ENCODE data around the gene PLSCR3. TPM values are rescaled to one million over a fixed set of nuclear protein-coding genes. Genes with fewer than 3 reads are reported as not detected.

Gene PLSCR3
- total RNA-seq, 1 donor from 2014 or later: 13.5 TPM

DNA sequence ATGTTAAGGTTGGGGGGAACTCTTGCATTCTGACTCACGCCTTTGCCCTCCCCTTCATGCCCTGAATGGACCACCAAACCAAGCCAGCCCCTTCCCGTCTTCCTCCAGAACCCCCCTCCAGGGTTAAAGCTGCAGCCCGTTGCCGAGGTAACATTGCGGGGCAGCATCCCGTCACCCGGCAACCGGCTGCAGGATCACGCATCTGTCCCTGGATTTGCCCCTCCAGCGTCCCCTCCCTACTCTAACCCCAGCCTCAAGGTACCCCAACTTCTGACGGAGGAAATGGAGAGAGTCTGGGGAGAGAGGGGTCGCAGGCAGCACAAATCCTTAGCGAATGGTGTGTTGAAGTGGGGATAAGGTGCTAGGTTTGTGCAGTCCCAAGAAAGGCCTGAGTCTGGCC, 12.8 kb upstream of the PLSCR3 start:
- no peak for DNase-seq (ENCODE audit: low read depth in 2 of 2)

DNA sequence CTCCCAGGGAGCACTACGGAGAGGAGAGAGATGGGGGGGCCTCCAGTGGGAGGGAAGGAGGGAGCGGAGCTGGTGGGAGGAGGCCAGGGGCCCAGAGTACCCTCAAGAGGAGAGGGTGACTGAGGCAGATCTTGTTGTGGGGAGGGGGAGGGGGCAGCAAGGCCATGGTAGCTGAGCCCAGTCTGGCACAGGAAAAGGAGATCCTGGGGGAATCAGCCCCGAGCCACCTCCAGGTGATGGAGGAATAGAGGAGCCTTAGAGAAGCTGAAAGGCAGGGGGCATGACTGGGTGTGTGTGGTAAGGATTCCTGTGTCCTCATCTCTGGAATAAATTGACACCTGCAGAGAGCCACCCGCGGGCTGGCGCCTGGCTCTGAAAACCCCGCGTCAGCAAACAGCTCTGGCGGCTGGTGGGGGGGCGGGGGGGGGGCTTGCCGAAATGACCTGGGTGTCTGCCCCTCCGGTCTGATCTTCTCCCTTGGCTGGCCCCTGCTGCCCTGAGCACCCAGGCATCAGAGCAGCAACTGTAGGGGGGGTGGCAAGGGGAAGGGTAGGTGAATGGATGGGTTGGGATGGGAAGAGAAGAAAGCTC, 12.0 kb upstream of the PLSCR3 start:
- no peak for DNase-seq (ENCODE audit: low read depth in 2 of 2)

DNA sequence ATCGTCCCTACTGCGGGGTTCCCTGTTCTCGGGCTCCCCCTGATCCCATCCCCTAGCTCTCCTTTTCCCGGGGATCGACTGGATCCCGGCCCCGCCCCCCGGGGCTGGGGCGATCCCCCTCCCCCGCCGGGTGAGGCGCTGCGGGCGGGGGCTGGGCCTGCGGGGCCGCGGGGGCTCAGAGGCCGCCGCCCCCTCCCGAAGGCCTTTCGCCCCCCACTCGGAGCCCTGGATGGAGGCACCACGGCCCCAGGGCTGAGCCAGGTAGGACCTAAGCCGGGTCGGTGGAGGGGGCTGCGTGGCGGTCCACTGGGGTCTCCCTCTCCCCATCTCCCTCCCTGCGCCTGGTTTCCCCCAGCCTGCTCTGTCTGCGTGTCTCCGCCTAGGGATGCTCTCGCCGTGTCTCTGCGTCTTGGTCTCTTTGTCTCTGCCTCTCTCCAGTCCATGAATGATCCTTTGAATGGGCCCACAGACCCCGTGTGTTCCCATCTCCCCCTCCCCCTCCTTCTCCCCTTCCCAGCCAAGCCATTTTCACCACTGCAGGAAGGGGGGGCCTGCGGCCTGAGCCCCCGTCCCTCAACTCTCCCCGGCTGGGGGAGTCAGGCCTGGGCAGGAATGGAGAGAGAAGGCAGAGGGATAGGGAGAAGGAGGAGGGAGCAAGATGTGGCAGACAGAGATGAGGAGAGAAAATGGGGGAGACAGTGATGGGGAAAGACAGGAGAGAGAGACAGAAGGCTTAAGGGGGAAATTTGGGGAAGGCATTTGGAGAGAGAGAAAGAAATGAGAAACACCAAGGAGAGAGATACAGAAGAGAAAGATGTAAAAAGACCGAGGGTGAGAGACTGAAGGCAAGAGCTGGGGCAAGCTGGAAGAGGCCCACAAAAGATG, 11.3 kb upstream of the PLSCR3 start:
- no peak for DNase-seq (ENCODE audit: low read depth in 2 of 2)

DNA sequence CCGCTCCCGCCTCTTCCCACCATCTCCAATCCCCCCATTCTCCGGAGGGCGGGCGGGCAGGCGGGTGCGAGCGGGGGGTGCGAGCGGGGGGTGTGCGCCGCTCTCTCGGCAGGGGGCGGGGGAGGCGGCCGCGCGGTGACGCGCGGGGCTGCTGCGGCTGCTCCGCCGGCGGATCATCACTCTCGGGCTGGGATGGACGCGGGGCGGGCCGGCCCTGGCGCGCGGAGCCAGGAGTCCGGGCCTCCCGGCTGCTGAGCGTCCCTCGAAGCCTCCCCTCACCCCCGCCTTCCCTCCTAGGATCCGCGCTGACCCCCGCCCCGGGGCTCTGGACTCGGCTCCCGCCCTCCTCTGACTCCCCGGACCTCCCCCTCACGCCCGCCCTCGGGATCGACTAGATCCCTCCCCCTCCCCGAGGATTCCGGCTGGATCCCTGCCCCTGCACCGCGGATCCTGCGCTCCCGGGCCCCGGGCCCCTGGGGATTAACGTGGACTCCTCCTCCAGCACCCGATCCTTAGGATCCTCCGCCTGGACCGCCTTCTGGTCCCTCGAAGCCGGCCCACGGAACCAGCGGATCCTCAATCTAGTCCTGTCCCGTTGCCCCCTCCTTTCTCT, 10.5 kb upstream of the PLSCR3 start:
- DNase-seq (ENCODE audit: low read depth in 2 of 2): no peak

DNA sequence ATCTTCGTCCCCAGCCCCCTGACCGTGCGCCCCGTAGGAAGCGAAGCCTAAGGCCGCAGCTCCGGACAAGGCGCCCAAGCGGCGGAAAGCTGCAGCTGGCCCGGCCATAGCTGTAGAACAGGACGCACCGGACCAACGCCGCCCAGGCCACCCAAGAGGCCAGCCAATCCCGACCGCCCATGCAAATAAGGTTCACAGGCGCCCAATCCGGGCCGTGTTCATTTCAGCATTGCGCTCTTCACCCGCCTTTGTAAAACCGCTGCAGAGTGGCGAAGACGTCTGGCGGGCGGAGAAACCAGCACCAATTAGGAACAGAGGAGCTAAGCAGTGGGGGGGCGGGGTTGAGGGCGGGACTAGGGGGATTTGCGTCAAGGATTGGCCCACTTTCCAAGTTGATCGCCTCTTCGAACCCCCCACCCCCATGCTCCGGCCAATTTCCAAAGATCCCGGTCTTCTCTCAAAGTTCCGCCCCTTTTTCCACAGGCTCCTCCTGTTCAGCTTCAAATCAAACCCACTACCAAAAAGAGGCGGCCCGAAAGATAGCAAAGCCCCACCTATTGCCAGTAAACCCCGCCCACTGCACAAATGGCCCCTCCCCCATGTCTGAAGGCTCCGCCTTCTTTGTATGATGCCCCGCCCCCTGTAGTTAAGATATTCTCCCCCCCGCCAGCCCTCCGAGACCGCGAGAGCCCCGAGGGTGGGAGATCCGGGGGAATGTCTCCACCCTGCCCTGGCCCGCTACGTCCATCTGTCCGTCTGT, 9.8 kb upstream of the PLSCR3 start, which contains the start of gene TMEM256:
Gene TMEM256 (minus strand): TSS at position 121 of the 760 bp plus-strand sequence. CDS start 13 bp downstream, at position 108.
- DNase-seq (ENCODE audit: low read depth in 2 of 2): peak; percentile 98 to 100

DNA sequence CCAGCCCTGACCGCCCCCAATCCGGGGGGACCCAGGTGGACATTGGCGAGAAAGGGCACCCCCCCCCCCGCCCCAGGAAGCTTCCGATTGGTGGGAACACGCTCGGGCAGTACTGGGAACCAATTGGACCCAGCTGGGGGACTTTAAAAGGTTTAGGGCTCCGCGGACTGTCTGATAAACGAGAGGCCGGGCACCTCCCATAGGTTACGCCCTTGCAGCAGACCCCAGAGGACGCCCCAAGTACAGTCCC, 9.3 kb upstream of the PLSCR3 start:
- DNase-seq (ENCODE audit: low read depth in 2 of 2): no peak

DNA sequence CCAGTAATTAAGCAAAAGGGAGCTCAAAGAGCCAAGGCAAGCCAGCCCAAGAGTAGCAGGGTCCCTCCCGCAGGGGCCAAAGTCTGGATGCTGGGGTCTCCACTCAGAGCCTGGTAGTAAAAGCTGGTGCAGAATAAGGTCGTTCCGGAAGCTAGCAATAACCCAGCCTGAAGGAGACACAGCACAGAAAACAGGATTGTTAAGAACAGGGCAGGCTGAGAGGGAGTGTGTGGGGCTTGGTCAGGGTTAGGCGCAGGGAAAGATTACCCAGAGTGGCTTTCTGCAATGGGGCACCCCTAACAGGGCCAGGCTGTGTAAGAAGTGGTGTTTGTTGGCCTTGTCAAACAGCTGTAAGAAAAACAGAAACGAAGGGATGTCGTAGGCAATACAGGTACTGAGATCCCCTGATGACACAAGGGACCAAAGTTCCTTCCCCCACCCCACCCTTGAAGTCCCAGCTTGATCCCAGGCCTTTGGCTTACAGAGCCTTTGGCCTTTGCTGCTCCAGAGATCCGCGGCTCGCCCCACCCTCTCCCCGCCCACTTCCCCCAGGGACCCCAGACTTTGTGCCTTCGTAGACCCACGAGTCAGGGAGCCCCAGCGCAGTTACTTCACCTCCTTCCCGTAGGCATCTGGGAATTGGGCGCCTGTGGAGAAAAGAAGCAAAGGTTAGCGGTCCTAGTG, 8.9 kb upstream of the PLSCR3 start:
- no peak for DNase-seq (ENCODE audit: low read depth in 2 of 2)

DNA sequence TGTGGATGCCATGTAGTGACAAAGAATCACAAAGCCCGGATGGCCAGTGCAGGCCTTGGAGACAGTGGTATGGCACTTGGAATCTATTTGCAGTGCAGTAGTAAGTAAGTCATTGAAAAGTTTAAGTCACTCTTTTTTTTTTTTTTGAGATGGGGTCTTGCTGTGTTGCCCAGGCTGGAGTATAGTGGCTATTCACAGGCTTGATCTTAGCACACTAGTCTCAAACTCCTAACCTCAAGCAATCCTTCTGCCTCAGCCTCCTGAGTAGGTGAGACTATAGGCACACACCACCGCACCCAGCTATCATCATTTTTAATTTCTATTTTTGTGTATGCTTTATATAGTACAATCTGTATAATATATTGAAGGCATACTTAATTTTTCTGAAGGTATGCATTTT, 4.3 kb upstream of the PLSCR3 start:
- DNase-seq (ENCODE audit: low read depth in 2 of 2): no peak

DNA sequence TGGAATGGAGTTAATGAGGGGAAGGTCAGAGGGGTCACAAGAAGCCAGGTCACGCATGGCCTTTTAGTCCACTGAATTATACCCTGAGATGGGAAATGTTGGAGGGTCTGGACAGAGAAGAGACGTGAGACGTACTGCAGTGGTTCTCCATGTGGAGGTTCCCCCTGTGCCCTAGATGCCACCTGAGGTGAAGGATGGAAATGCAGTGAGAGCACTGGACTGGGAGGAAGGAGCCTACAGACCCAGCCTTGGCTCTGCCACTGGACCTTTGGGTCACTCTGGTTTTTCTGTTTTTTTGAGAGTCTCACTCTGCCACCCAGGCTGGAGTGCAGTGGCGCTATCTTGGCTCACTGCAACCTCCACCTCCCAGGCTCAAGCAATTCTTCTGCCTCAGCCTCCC, 1.8 kb upstream of the PLSCR3 start:
- no peak for DNase-seq (ENCODE audit: low read depth in 2 of 2)

DNA sequence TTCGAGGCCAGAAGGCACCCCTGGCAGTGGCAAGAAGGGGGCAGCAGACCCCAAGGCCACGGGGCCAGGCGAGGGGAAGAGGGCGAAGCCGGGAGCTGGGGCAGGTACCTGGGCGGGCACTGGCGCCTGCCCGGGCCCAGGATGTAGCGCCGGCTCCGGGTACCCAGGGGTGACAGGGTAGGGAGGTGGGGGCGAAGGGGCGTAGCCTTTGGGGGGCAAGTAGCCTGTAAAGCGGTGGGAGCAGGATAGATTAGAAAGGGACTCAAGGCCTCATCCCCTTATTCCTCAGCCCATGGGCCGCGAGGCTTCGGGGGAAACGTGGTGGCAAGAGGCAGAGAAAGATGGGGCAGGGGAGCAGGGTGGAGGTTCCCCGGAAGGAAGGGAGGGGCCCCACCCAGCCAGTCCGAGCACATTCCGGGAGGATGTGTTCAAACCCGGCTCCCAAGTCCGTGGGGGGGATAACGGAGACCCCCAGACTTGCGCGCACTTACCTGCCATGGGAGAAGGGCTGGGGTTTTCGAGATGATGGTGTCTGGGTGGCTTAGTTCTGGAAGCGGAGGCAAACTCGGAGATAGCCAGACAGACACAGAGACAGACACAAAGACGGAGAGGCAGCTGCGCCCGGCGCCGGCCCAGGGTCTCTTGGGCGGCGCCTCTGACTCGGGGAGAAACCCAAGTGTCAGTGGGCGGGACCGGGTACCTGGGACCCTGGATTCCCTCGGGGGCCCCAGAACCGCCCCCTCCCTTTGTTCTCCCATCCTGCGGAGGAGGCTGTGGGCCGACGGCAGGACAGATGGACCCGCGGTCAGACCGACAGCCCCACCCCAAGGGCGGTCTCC, 493 bp downstream of the PLSCR3 start:
- DNase-seq (ENCODE audit: low read depth in 2 of 2): no peak

DNA sequence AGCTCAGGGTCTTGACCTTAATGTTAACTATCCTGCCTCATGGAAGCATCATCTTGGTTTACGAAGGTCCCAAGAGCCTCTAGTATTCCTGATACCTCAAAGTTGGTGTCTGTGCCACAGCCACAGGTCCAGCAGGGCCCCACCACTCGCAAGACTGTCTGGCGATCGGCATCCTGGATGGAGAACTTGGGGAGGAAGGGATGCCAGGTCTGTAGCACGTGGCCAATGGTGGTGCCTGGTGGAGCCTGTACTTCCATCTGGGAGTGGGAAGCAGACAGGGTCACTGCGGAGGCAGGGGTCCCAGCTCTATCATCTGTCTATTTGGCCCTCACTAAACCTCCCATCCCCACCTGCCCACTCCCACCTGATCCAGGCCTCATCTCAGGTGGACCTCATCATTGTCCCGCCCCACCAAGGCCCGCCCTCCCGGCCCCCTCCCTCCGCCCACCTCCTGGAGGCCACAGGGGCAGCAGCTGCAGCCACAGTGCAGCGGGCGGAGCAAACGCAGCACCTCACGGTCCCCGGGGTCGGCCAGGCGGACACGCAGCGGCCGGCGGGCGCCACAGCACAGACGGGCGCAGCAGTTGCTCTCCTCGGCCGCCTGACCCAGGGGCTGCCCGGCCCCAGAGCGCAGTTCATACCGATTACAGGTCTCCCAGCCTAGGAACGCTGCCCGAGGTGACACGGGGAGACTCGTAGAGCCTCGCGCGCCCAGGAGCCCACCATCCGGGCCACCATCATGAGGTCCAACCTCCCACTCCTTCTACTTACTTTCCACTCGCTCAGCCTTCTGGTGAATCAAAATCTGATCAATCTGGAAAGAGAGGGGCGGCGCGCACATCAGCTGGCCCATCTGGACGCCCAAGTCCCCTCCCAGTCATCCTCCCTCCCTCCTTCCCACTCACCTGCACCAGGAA, 1.4 kb downstream of the PLSCR3 start:
- no peak for DNase-seq (ENCODE audit: low read depth in 2 of 2)

DNA sequence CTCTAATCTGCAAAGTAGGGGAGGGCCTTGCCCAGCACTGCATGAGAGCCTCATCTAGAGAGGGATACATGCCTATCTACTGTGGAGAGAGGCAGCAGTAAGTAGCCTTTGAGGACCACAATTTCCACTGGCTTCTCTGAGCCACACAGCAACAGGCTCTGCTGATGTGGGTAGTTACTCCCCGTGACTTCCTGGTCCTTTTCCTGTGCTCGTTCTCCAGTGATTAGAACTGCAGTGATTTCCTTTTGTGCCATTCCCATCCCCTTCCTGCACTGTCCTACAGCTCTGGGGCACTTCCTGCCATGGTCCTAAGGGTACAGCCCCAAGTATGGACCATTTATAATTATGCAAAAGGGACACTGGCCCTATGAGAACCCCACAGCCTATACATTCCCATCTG, 3.0 kb downstream of the PLSCR3 start:
- DNase-seq (ENCODE audit: low read depth in 2 of 2): peak; percentile 40 to 43

DNA sequence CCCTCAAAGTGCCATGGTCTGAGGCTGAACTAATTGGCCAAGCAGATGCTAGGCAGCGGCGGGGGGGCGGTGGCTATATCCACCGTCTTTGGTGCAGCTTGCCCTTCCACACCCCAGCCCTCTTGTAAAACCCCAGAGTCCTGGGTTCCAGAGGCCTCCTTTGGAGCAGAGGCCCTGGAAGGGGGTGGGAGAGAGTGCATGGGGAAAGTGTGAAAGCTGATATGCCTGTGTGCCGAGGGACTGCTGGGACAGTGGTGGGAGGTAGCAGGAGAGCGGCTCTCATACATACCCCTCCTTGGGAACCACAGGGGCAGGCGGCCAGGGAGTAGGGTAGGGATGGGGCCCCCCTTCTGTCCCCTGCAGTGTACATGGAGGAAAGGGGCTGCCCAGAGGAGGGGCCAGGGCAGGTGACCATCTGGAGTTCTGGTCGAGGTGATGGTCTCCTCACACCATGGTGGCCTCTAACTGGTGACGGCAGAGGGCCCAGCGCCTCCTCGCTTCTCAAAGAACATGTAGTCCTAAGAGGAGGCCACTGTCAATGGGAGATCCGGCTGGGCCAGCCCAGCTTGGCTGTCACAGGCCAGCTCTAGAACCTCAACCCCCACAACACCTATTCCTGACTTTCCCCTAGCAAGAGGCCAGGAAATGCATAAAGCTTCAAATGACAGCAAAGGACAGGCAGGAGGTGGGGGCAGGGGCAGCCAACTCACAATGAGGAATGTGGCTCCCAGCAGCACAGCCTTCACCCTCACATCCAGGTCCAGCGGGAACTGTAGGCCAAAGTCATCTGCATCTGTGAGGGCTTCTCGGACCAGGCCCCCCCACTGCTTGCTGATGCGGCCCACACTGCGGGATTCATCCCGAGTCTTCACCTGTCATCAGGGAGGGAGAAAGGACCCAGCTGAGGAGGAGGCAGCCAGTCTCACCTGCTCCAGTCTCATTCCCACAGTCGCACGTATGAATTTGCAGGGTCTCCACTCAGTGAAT, 4.1 kb downstream of the PLSCR3 start:
- DNase-seq (ENCODE audit: low read depth in 2 of 2): no peak

DNA sequence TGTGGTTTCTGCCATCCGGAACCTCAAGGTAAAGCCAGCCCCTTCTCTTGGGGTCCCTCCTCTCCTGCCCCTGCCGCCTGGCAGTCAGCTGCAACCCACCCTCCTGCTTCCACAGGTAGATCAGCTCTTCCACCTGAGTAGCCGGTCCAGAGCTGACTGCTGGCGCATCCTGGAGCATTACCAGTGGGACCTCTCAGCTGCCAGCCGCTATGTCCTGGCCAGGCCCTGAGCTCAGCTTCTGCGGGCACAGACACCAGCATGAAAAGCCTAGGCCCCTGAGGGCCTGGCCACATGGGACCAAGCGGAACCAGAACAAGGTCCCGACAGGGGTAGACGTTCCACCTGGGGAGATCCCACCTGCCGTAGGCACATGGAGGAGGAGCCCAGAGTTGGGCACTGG, 5.5 kb downstream of the PLSCR3 start:
- no peak for DNase-seq (ENCODE audit: low read depth in 2 of 2)

DNA sequence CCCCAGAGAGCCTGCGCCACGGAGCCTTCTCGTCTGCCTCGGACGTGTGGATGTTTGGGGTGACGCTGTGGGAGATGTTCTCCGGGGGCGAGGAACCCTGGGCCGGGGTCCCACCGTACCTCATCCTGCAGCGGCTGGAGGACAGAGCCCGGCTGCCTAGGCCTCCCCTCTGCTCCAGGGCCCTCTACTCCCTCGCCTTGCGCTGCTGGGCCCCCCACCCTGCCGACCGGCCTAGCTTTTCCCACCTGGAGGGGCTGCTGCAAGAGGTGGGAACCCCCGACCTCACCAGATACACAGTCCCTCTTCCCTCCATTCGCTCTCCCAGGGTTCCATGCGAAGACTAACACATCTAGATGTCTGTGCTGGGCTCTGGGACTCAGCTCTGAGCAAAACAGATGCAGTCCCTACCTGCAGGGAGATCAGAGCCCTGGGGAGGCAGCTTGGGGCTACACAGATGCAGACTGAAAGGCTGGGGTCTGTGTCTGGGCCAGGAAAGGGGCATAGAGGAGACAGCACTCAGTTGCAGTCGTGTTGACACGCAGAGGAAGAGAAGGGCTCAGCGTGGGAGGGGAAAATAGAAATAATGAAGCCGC, 9.7 kb downstream of the PLSCR3 start:
- no peak for DNase-seq (ENCODE audit: low read depth in 2 of 2)

DNA sequence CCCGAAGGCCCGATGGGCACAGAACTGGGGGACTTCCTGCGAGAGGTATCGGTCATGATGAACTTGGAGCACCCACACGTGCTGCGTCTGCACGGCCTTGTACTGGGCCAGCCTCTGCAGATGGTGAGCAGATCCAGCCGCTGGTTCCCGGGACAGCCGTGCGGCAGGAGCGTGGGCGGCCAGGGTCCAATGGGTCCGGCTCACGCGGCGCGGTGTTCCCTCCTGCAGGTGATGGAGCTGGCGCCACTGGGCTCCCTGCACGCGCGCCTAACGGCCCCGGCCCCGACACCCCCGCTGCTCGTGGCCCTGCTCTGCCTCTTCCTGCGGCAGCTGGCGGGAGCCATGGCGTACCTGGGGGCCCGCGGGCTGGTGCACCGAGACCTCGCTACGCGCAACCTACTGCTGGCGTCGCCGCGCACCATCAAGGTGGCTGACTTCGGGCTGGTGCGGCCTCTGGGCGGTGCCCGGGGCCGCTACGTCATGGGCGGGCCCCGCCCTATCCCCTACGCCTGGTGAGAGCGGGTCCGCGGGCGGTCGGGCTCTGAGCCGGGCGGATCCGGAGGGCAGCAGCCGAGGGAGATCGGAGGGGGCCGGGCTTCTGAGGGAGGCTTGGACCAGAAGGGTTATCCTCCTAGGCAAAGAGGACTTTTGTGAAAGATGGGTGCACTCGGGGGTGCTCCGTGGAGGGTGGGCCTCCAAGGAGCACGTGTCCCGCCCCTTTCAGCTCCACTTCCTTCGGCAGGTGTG, 10.4 kb downstream of the PLSCR3 start:
- DNase-seq (ENCODE audit: low read depth in 2 of 2): peak in 1 of 2 donors; percentile 44

DNA sequence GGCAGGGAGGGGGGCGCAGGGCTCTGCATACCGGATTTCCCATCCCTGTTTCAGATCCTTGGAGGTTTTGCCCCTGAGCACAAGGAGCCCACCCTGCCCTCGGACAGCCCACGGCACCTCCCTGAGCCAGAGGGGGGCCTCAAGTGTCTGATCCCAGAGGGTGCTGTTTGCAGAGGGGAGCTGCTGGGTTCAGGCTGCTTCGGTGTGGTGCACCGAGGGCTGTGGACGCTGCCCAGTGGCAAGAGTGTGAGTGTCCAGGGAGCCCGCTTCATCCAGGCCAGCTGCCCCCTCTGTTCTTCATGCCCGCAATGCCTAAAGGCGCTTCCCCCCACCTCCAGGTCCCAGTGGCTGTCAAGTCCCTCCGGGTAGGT, 11.0 kb downstream of the PLSCR3 start:
- DNase-seq (ENCODE audit: low read depth in 2 of 2): no peak

Measured in dermis microvascular lymphatic vessel endothelial cell (primary cell).